Fibroblast of skin of right quadriceps (primary cell): ENCODE measurements around the gene SDC3.
"Not testable (repeated sequence)": the region's sequence is repeated elsewhere in the genome, so short reads cannot be mapped to it uniquely, and the experiment has no call there.

Experiments
- DNase-seq: peaks from one replicate; pipeline ENCODE4 v3.0.0-alpha.2; 2013

The SDC3 gene

DNA sequence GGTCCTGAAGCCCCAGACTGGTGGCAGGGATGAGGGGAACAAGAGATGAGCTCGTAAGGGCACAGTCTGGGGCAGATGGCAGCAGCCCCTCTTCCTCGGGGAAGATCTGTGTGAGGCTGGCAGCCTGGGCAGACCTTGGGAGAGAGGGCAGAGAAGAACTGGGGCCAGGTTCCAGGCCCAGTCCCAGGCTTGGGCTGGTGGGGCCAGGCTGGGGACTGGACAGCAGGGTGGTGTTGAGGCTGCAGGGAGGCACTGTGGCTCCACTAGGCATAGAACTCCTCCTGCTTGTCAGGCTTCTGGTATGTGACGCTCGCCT lies 35.7 kb downstream of the SDC3 start:
- DNase-seq: peak; percentile 33

DNA sequence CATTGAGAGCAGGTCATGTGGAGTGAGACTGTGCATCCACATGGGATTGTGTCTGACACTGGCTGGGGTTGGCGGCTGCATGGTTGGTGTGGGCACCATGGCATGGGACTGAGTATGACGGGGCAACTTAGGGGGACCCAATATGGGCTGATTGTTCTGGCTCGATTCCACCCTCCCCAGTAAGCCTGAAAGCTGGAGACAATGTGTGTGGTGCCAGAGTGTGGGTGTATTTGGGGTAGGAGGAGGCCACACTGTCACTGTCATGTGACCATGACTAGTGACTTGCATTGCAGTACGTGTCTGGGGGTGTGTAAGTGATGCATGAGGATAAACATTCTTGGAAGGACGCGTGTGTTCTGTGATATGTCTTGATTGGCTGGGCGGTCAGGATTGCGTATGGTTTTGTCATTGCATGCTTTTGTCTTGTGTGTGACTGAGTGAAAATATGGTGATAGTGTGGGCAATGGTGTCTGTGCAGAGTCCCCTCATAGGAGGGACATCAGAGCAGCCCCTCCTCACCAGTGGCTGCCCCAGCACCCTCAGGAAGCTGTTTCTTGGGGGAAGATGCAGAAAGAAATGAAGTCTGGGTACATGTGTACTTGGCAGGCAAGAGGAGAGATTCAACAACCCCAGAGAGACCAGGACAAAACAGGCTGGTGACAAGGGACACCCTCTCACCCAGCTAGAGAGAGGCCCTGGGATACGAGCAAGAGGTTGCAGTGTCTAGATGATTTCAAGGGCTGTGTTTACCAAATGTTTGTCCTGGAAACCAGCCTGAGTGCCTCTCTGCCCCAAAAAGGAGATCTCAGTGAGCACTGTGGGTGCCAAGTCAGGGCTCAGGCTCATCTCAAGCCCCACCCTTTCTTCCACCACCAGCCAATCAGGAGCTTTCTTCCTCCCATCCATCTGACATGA lies 36.3 kb downstream of the SDC3 start:
- DNase-seq: no peak

DNA sequence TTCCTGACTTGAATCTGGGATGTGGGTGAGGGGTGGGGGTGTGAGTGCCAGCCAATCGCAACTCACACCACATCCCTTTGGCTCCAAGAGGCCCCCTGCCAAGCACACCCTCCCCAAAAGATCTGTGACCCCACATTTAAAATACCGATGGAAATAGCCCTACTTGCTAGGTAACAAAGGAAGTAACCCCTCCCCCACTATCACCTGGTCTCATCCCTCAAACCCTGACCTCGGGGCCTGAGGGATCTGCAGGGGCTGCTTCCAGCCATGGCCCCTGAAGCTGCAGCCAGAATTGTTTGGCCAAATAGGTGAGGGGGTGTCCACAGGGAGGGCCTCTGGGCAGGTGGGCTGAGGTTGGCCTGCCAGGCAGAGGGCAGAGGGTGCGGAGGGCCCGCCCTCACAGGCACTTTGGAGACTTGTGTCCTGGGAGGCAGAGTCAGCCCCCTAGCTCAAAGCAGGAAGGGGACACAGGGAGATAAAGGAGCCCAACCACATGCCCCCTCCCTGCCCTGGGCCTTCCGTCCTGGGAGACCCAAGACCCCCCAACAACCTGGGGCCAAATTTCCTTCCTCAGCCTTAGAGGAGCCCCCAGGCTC lies 37.2 kb downstream of the SDC3 start:
- DNase-seq: no peak

DNA sequence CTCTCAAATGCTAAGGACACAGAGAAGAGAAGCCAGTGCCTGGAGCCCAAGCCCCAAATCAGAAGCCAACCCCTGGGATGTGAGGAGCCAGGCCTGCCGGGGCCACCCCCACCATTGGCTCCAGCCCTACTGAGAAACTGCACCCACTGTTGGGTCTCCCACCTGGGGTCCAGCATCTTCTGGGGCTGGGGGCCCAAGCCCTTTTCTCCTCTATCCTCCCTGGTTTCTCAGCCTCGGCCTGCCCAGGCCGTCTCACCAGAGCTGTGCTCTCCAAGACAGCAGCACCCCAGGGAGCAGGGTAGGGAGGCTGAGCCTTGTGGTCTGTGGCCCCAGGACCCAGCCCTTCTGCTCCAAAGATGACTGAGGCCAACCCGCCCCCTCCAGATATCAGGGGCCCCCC lies 37.9 kb downstream of the SDC3 start:
- no peak for DNase-seq

DNA sequence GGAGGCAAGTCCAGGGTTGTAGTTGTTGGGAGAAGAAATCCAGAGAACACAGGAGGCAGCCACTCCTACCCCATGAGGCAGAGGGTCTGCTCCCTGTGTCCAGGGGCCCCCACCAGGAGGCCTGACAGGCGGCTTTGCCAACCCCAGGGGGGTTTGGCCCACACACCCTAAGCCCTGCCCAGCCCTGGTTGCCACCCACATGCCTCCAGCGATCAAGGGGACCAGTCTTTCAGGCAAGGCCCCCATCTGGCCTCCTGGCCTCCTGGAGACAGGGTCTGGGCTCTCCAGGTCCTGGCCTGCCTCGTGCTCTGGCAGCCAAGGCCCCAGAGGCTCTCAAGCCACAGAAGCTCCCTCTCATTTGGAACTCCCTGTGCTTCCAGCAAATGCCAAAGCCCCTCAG lies 38.5 kb downstream of the SDC3 start:
- no peak for DNase-seq

DNA sequence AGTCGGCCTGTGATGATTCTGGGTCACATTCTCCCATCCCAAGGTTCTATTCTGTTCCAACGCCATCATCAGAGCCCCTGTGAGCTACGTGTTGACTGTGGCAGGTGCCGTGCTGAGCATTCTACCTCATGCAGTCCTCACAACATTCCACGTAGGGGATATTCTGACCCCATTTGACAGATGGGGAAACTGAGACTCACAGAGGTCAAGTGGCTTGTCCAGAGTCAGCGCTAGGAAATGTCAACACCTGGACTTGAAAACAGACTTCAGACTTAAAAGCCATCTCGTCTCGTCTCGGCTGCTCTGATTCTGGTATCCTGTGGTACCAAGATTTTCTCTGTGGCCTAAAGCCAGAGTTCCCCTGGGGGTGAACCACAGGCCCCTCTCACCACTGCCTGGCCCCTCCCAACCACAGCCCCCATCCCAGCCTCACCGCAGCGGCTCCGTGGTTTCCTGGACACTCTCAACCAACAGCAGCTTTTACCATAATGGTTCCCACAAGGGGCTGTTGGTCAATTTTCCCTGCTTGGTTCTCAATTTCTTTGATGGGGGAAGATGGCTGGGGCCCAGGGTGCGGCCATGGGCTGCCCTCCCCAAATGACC lies 39.6 kb downstream of the SDC3 start:
- no peak for DNase-seq

DNA sequence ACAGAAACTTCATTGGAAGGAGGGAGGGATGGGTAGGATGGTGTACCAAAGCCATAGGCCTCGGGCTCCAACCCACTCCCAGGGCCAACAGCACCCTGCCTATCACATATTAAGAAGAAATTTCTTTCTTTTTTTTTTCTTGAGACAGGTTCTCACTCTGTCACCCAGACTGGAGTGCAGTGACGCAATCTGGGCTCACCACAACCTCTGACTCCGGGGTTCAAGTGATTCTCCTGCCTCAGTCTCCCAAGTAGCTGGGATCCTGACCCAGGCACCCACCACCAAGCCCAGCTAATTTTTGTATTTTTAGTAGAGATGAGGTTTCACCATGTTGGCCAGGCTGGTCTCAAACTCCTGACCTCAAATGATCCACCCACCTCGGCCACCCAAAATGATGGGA lies 40.5 kb downstream of the SDC3 start:
- DNase-seq: not testable (repeated sequence)

DNA sequence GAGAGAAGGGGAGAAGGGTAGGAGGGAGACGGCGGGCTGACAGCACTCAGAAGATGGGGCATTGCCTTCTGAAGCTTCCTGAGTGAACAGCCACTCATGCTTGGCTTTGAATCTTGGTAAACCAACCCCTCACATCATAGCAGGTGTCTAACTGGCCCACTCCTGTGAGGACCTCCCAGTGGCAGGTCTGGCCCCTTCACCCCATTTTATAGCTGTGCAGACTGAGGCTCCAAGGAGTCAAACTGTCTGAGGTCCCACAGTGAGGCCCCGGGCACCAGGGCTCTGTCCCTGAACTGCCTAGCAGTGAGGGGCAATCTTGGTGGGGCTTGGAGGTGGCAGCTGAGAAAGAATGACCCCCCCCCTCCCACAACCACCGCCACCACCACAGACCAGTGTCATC lies 41.0 kb downstream of the SDC3 start:
- no peak for DNase-seq

DNA sequence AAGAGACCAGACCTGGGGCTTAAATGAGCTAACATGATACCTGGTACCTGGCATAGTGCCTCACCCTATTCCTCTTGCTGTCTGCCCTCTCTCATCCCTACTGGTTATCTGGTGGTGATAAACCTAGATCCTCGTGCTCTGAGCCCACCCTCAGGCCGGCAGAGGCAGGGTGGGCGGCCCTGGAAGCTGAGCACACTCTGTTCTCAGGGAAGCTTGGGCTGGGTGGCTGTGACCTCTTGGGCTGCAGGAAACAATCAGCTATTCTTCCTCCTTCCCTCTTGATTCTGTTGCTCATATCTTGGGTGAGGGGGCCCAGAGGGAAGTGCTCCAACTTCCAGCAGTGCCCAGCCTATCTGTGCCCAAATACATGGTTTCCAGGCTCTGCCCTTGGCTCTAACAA lies 42.0 kb downstream of the SDC3 start:
- DNase-seq: no peak

DNA sequence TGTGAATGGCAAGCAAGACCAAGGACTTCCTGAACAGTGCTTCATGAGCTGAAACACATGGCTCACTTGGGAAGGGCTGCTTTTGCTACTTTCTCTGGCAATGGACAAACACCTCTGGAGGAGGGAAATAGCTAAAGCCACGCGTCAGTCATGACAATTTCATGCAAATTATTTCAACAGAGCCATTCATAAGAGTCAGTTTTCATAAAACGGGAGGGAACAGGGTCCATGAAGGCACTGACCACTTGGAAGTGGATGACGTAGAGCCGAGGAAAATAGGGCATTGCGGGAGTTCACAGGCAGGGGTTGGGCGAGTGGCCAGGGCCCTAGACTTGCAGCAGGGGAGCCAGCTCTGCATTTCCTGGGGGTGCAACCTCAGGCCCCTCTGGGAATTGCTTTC lies 43.9 kb downstream of the SDC3 start:
- DNase-seq: no peak

DNA sequence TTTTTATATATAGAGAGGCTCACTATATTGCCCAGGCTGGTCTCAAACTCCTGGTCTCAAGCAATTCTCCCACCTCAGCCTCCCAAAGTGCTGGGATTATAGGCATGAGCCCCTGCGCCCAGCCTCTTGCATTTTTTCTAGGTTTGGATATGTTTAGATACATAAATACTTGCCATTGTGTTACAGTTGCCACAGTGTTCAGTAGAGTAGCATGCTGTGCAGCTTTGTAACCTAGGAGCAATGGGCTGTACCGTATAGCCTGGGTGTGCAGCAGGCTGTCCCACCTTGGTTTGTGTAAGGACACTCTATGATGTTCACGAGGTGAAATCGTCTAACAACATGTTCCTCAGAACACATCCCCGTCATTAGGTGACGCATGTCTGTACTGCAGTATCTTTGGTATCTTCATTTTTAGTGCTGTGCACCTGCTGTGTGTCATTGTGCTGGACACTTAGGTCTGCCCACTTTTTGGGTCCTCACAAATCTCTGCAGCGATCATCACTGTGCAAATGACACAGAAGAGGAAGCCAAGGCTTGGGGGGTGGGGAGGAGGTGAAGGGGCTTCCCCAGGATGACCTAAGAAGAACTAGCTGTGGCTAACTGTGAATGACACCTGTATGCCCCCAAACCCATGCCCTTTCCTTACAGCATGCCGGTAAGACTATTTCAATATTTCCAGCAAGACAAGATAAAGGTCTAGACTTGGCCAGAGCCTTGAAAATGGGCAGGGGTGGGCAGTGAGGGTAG lies 44.5 kb downstream of the SDC3 start:
- no peak for DNase-seq

DNA sequence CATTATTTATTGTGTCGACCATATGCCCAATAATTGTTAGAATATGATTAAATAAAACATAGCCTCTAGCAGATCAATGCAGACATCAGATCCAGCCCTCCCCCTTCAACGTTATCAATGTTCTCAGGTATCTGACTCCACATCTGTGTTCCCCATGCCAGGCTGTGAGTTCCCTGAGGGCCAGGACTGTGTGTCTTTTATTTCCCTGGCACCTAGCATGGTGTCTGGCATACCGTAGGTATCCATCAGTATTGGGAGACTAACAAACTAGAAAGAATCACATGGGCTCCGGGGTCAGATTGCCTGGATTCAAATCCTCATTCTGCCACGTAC lies 48.3 kb downstream of the SDC3 start:
- DNase-seq: no peak

DNA sequence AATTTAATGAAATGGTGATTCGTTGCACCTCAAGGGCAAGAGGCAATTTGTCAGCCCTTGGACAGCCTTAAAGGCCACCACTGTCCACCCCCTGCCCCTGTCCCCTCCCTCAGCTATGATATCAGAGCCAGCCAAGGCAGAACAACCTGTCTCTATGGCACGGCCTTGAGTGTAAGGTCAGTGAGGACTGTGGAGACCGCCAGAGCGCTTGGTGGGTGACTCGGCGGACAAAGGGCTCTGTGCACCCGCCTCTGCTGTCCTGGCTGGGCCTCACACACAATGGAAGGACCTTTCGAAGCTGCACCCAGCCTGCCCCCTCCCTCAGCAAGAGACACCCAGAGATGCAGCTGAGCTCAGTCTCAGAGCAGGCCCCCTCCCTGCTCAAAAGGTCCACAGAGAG lies 50.6 kb downstream of the SDC3 start:
- no peak for DNase-seq

DNA sequence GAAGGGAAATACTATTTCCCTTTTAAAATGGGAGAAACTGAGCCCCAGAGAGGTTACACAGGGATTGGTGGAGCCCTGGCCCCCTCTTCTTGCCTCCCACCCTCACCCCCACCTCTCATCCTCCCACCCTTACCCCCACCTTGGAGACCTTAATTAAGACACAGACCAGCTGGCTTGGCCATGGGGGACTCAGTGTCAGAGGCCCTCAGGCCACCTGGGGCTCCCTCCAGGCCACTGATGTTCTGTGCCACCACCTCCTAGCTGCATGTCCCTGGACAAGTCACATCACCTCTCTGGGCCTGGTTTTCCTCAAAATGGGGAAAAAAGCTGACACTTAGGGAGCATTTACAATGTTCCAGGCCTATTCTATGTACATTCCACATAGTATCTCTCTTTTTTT lies 51.5 kb downstream of the SDC3 start:
- DNase-seq: no peak

DNA sequence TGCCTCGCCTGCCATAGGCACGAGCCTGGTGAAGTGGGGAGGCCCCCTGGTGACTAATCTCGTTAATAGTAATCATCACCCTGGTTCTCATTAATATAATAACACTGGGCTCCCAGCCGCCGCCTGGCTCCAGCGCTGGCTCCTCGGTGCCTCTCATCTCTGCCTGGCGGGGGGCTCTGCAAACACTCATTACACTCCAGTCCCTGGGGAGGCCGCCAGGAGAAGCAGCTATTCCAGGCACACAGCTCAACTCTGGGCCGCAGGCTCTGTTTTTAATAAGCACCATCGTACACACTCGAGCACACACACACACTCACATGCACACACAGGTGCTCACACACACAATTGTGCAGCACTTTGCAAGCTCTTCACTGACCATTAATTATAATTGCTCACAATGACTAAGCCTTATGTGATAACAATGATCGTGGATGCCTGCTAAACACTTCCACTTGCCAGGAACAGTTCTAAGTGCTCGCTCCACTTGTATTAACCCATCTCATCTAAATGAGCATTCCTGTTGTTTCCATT lies 52.2 kb downstream of the SDC3 start:
- DNase-seq: peak; percentile 89

DNA sequence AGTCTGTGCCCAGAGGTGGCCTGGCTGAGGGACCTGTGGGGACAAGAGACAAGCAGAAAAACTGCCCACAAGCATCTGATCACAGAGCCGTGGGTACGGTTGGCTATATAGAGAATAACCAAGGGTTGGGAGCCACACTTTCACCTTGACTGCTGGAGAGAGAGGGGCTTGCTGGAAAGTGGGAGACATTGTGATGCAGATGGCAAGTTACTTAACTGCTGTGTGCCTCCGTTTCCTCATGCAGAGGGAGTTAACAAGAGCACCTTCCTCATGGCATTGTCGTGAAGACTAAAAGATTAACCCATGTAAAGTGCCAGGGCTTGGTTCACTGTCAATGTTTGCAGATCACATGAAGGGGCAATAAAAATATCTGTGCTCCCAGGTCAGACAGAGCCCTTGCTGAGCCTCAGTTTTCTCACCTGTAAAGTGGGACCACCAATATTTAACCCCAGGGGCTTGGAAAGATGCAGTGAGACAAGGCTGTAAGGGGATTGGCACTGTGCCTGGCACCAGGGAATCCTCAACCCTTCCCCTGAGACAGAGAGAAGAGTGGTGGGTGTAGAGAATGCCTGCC lies 52.8 kb downstream of the SDC3 start:
- DNase-seq: no peak

DNA sequence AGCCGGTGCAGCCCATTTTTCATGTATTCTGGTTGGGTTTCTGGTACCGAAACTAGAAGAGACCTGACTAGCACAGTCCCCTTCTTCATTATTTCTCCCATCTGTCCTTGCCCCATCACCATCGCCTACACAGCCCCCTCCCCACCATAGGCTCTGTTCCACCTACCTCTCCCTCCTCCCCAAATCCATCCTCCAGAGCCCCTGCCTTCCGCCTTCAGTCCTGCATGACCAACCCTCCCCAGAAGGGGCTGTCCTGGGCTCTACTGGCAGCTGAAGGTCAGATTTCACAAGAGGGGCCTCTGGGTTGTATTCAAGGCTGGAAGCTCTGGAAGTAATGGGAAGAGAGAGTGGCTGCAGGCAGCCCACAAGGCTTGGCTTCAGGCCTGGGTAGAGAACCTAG lies 55.2 kb downstream of the SDC3 start:
- DNase-seq: no peak

DNA sequence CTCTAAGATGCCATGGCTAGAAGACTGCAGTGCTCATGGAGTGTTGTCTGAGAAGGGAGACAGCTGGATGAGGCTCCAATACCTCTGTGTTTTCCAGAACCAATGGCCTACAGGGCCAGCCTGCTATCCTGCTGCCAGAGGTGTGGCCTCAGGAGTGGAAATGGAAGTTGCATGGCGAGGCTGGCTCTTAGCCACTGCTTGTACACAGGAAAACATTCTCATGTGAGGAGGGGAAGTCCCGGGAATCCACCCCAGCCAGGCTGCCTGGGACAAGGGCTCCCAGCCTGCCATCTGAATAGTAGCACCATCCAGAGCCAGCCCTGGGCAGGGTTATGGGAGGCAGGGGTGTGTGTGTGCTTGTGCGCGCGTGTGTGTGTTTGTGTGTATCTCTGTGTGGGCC lies 56.5 kb downstream of the SDC3 start:
- DNase-seq: no peak

DNA sequence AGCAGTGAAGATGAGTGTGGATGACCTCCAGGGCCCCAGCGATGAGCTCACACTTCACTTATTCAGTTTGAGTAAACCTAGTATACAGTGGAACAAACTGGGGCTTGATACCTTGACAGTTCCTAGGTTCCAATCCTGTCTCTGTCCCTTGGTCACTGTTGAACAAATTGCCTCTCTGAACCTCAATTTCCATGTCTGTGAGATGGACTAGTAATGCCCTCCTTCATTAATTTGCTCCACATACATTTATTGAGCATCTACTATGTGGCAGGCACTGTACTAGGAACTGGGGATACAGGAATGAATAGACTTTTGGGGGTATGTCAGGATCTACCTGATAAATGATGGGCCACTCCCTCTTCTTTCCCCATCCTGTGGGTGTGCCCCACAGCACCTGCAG lies 57.3 kb downstream of the SDC3 start:
- no peak for DNase-seq

DNA sequence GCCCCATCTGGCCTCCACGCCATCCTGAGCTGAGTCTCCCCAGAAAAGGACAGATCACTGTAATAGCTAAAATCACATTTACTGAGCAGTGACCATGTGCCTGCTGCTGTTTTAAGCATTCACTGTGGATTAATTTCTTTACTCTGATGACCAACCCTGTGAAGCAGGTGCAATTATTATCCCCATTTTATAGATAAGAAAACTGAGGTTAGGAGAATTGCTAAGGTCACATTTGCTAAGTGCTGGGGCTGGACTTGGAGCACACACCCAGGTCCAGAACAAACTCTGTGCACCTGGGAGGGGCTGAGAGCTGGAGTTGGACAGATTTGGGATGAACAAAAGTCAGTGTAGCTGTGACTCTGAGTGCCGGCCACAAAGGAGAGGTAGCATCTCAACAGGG lies 58.0 kb downstream of the SDC3 start:
- DNase-seq: no peak

DNA sequence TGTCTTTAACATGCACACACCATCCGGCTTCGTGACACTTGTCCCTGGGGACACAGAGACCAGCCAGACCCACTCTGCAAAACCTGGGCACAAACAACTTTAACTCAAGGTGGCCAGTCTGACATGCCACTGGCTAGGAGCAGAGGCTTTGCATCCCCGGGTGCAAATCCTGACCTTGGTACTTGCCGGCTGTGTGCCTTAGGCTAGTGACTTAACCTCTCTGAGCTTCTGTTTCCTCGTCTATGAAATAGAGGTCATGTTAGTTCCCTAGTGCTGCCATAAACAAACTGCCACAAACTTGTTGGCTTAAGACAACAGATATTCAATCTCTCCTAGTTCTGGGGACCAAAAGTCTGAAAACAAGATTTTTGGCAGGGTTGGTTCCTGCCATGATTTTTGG lies 60.4 kb downstream of the SDC3 start:
- no peak for DNase-seq

DNA sequence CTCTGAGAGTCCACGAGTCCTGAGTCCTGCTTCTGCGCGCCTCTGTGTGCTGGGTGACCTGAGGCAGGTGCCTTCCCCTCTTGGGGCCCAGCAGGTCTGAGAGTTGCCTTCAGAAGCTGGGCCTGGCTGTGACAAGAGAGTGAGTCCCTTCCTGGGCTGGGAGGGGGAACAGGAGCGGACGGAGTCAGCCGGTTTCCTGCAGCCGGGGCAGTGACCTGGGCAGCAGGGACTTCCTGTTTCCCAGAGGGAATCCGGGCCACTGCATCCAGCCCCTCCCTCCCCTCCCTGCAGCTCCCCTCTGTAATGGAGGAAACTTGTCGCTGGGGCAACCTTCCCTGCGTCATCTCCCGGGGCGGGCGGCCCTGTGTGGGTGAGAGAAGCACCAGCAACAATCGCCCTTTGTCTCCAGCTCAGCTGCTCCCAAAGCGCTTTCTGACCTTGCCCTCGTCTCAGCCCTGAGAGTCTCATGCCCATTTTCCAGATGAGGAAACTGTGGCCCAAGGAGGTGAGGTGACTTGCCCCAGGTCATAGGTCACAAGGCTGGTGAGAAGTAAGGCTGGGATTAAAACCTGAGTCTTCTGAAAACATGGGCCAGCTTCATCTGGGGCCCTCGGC lies 61.1 kb downstream of the SDC3 start:
- peak; percentile 14 for DNase-seq

DNA sequence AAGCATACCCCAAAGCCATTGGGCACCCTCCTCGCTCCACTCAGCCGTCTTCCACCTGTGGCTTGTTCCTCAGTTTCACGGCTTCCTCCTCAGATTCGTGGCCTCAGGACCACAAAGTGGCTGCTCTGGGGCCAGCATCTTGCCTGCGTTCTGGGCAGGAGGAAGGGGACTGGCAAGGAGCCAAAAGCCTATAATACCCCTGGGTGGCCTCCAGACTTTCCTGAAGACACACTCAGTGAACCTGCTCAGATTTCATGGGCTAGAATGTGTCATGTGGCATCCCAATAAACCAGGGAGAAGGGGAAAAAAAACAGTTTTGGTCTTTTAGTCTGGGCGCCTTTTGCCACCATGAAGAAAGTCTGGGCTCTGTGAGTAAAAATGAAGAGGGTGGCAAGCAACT lies 62.0 kb downstream of the SDC3 start:
- no peak for DNase-seq
